HG02759 (cell line): ENCODE results near the gene CUL1.

Experiments used
- ATAC-seq: cut with Tn5 transposase; IDR thresholded peaks from one replicate; pipeline ENCODE4 v1.9.1; 2021; ENCODE audit warnings: mild to moderate bottlenecking, moderate library complexity; ENCODE audit not compliant: unreplicated experiment

CUL1 gene

GRCh38 chr7:148753224-148753623 is 54.5 kb downstream of the CUL1 start:
- no peak for ATAC-seq

- ATAC-seq: no peak
These were observed 56.2 kb downstream of the CUL1 start for GRCh38 chr7:148754912-148755311.

GRCh38 chr7:148761499-148762278 is 63.0 kb downstream of the CUL1 start:
- no peak for ATAC-seq

- no peak for ATAC-seq
These were observed 64.9 kb downstream of the CUL1 start for GRCh38 chr7:148763622-148764021.

- ATAC-seq: no peak
These were observed 71.3 kb downstream of the CUL1 start for GRCh38 chr7:148770004-148770403.

- no peak for ATAC-seq
These were observed 73.8 kb downstream of the CUL1 start for GRCh38 chr7:148772297-148773089.

- ATAC-seq: peak; percentile 91
These were observed 74.6 kb downstream of the CUL1 start for GRCh38 chr7:148773334-148773733.

- no peak for ATAC-seq
These were observed 75.8 kb downstream of the CUL1 start for GRCh38 chr7:148774471-148774870.

GRCh38 chr7:148782757-148783456 is 84.2 kb downstream of the CUL1 start:
- ATAC-seq: no peak

- no peak for ATAC-seq
These were observed 85.3 kb downstream of the CUL1 start for GRCh38 chr7:148783801-148784527.

- ATAC-seq: no peak
These were observed 89.0 kb downstream of the CUL1 start for GRCh38 chr7:148787571-148788295.

GRCh38 chr7:148789220-148789619 is 90.5 kb downstream of the CUL1 start:
- ATAC-seq: no peak

- ATAC-seq: no peak
These were observed 91.5 kb downstream of the CUL1 start for GRCh38 chr7:148790131-148790726.

GRCh38 chr7:148790850-148791249 is 92.1 kb downstream of the CUL1 start:
- ATAC-seq: no peak

GRCh38 chr7:148791546-148791945 is 92.8 kb downstream of the CUL1 start:
- ATAC-seq: no peak

GRCh38 chr7:148793590-148793989 is 94.9 kb downstream of the CUL1 start:
- ATAC-seq: no peak

GRCh38 chr7:148794476-148794875 is 95.8 kb downstream of the CUL1 start:
- no peak for ATAC-seq

- ATAC-seq: no peak
These were observed 98.1 kb downstream of the CUL1 start for GRCh38 chr7:148796841-148797240.

- no peak for ATAC-seq
These were observed 101.3 kb downstream of the CUL1 start for GRCh38 chr7:148799893-148800555.
